Breast epithelium (tissue), 4 donors: ENCODE measurements around the gene UBA5. TPM values are rescaled to one million over a fixed set of nuclear protein-coding genes. Genes with fewer than 3 reads are reported as not detected.

Source experiments
- DNase-seq, 2 donors: peaks; one replicate each; pipeline ENCODE4 v3.0.0-alpha.2; 2019; ENCODE audit warnings: low spot score in 2 of 2
- H3K27ac ChIP-seq, 2 donors: fragments of 200-600 bp; sonication (generic) in 1 of 2; one replicate each; pipeline ENCODE4 v1.5.1; 2016 to 2019; ENCODE audit warnings: mild to moderate bottlenecking in 1 of 2
- H3K27me3 ChIP-seq, 2 donors: fragments of 200-600 bp; sonication (generic) in 1 of 2; one replicate each; pipeline versions ENCODE4 v1.5.1 to v1.6.0; 2017 to 2019; ENCODE audit warnings: control low read depth in 1 of 2, mild to moderate bottlenecking in 1 of 2
- H3K36me3 ChIP-seq: fragments of 200-600 bp; one replicate; pipeline ENCODE4 v1.5.1; 2019
- H3K4me1 ChIP-seq, 2 donors: fragments of 200-600 bp; sonication (generic); one replicate each; pipeline ENCODE4 v1.5.1; 2016 to 2019; ENCODE audit warnings: control low read depth in 1 of 2
- H3K4me3 ChIP-seq, 3 donors: fragments of 200-600 bp; sonication (generic); 1 replicate in 2 of 3; 2 replicates in 1 of 3; pipeline ENCODE4 v1.5.1; 2016 to 2019; ENCODE audit warnings: mild to moderate bottlenecking in 3 of 3, moderate library complexity in 2 of 3
- H3K9me3 ChIP-seq, 2 donors: fragments of 200-600 bp; sonication (generic) in 1 of 2; one replicate each; pipeline ENCODE4 v1.5.1; 2016 to 2019; ENCODE audit warnings: control low read depth in 1 of 2
- CTCF ChIP-seq, 3 donors: fragments of 450-650 bp; IDR thresholded peaks; one replicate each; pipeline ENCODE4 v1.5.1; 2016 to 2017; ENCODE audit warnings: antibody characterized with exemption in 3 of 3, mild to moderate bottlenecking in 3 of 3, moderate library complexity in 3 of 3
- POLR2A ChIP-seq: fragments of 450-650 bp; IDR thresholded peaks from one replicate; pipeline ENCODE4 v1.6.1; 2016; ENCODE audit warnings: antibody characterized with exemption, mild to moderate bottlenecking, moderate library complexity
- POLR2AphosphoS5 ChIP-seq, 3 donors: sonication (generic); formaldehyde crosslinking; IDR thresholded peaks; one replicate each; pipeline ENCODE4 v1.6.1; 2017; ENCODE audit warnings: antibody characterized with exemption in 3 of 3
- intact Hi-C: fragments of 100-400 bp; cut with DNase I; formaldehyde crosslinking; loops from one replicate; pipeline ENCODE4 v1.15.1; 2023; ENCODE audit warnings: low total_unique reads
- total RNA-seq, 3 donors: library from RNA; depleted of rRNA; stranded (reverse); fragments of >200 nt; gene quantifications; one replicate each; pipeline ENCODE4 v1.1.0, GENCODE V29; 2016

UBA5 gene
- total RNA-seq, 3 donors from 2014 or later, result 34.4 to 40.2 (median 37.7) TPM

GRCh38 chr3:132659000-132659364 is 1.1 kb upstream of the UBA5 start:
- TF ChIP-seq CTCF (IDR thresholded peaks at IDR 0.05) (no peak), POLR2AphosphoS5 (IDR thresholded peaks at IDR 0.05) (no peak), POLR2A (no peak)
- H3K4me3 ChIP-seq, result peak overlapping the region; percentile 57 to 97 (median 85)
- no peaks in the 10 kb centered on the region for H3K9me3 ChIP-seq
- H3K36me3 ChIP-seq, result no peaks in the 10 kb centered on the region
- H3K27me3 ChIP-seq, result no peaks in the 10 kb centered on the region
- peak overlapping the region; percentile 93 to 96 for H3K27ac ChIP-seq
- no peaks in the 10 kb centered on the region for H3K4me1 ChIP-seq
- DNase-seq, result no peak
- intact Hi-C loops, result no loop called here

- Histone ChIP-seq H3K9me3 (no peaks in the 10 kb centered on the region), H3K4me3 (peak within 1 kb of the TSS; percentile 57 to 97 (median 85)), H3K4me1 (no peaks in the 10 kb centered on the region), H3K27me3 (no peaks in the 10 kb centered on the region), H3K36me3 (no peaks in the 10 kb centered on the region), H3K27ac (peak within 1 kb of the TSS; percentile 93 to 96)
- DNase-seq, result peak; percentile 39 to 62
- intact Hi-C loops, result no loop called here
- TF ChIP-seq POLR2AphosphoS5 (IDR thresholded peaks at IDR 0.05) (peak in 1 of 3 donors; percentile 20), CTCF (IDR thresholded peaks at IDR 0.05) (peak; percentile 40 to 62 (median 56)), POLR2A (no peak)
These were observed 621 bp upstream of the UBA5 start, which contains the start of gene ACAD11 for GRCh38 chr3:132659365-132660051. Gene ACAD11, minus strand, starts transcription at chr3:132659809. Its CDS starts 58 bp downstream, at chr3:132659751.

GRCh38 chr3:132660811-132661070 is 612 bp downstream of the UBA5 start:
- H3K9me3 ChIP-seq, result no peaks in the 10 kb centered on the region
- peak overlapping the region; percentile 57 to 97 (median 85) for H3K4me3 ChIP-seq
- H3K27ac ChIP-seq, result peak overlapping the region; percentile 93 to 96
- H3K27me3 ChIP-seq, result no peaks in the 10 kb centered on the region
- no peak for DNase-seq
- no peak for TF ChIP-seq POLR2AphosphoS5 (IDR thresholded peaks at IDR 0.05)
- no peak for TF ChIP-seq POLR2A
- no peak for TF ChIP-seq CTCF (IDR thresholded peaks at IDR 0.05)
- H3K36me3 ChIP-seq, result no peaks in the 10 kb centered on the region
- intact Hi-C loops, result no loop called here
- H3K4me1 ChIP-seq, result no peaks in the 10 kb centered on the region

GRCh38 chr3:132661101-132661500 is 972 bp downstream of the UBA5 start:
- DNase-seq, result no peak
- peak overlapping the region; percentile 57 to 97 (median 85) for H3K4me3 ChIP-seq
- intact Hi-C loops, result no loop called here
- TF ChIP-seq POLR2AphosphoS5 (IDR thresholded peaks at IDR 0.05), result no peak
- no peak for TF ChIP-seq CTCF (IDR thresholded peaks at IDR 0.05)
- TF ChIP-seq POLR2A, result no peak
- H3K9me3 ChIP-seq, result no peaks in the 10 kb centered on the region
- H3K36me3 ChIP-seq, result no peaks in the 10 kb centered on the region
- no peaks in the 10 kb centered on the region for H3K27me3 ChIP-seq
- peak overlapping the region; percentile 93 to 96 for H3K27ac ChIP-seq
- H3K4me1 ChIP-seq, result no peaks in the 10 kb centered on the region

GRCh38 chr3:132662212-132662611 is 2.1 kb downstream of the UBA5 start:
- Histone ChIP-seq H3K27ac (no peak overlapping the region), H3K36me3 (no peaks in the 10 kb centered on the region), H3K9me3 (no peaks in the 10 kb centered on the region), H3K4me3 (no peak overlapping the region), H3K27me3 (no peaks in the 10 kb centered on the region), H3K4me1 (no peaks in the 10 kb centered on the region)
- no peak for DNase-seq
- TF ChIP-seq POLR2AphosphoS5 (IDR thresholded peaks at IDR 0.05) (no peak), POLR2A (no peak), CTCF (IDR thresholded peaks at IDR 0.05) (no peak)
- intact Hi-C loops, result no loop called here
